SK-N-SH treated with all-trans-retinoic acid at 6 μM for 48 hours (cell line): ENCODE results near the gene ZBTB4.

Experiments used
- ATAC-seq: fragments of 200-7000 bp; cut with Tn5 transposase; 3 replicates; pipeline ENCODE4 v1.9.1; 2020; ENCODE audit warnings: mild to moderate bottlenecking, moderate library complexity
- BACH2 ChIP-seq: fragments of 250-450 bp; sonication (Bioruptor Pico); IDR thresholded peaks from 2 replicates; pipeline ENCODE4 v1.9.0; 2021; ENCODE audit warnings: mild to moderate bottlenecking, borderline replicate concordance
- CREB5 ChIP-seq: fragments of 250-450 bp; sonication (Bioruptor Pico); IDR thresholded peaks from 2 replicates; pipeline ENCODE4 v1.5.1; 2020; ENCODE audit warnings: low read depth, mild to moderate bottlenecking, moderate library complexity
- CSRNP3 ChIP-seq: fragments of 250-450 bp; sonication (Bioruptor Pico); IDR thresholded peaks from 2 replicates; pipeline ENCODE4 v1.5.1; 2021; ENCODE audit warnings: mild to moderate bottlenecking, moderate library complexity
- ESRRG ChIP-seq: fragments of 250-450 bp; sonication (Bioruptor Pico); IDR thresholded peaks from 2 replicates; pipeline ENCODE4 v1.6.1; 2021; ENCODE audit warnings: mild to moderate bottlenecking
- GLIS3 ChIP-seq: fragments of 250-450 bp; sonication (Bioruptor Pico); IDR thresholded peaks from 2 replicates; pipeline ENCODE4 v1.5.0; 2020; ENCODE audit warnings: mild to moderate bottlenecking, moderate library complexity
- ISL1 ChIP-seq: fragments of 250-450 bp; sonication (Bioruptor Pico); IDR thresholded peaks from 2 replicates; pipeline ENCODE4 v2.1.2; 2022; ENCODE audit warnings: mild to moderate bottlenecking, moderate library complexity
- OSR1 ChIP-seq: fragments of 250-450 bp; sonication (Bioruptor Pico); IDR thresholded peaks from 2 replicates; pipeline ENCODE4 v1.8.0; 2022; ENCODE audit warnings: moderate library complexity, mild to moderate bottlenecking, inconsistent platforms
- PPARA ChIP-seq: fragments of 250-450 bp; sonication (Bioruptor Pico); IDR thresholded peaks from 2 replicates; pipeline ENCODE4 v1.5.0; 2020; ENCODE audit warnings: mild to moderate bottlenecking, borderline replicate concordance
- RARB ChIP-seq: fragments of 250-450 bp; sonication (Bioruptor Pico); IDR thresholded peaks from 2 replicates; pipeline ENCODE4 v1.8.0; 2021; ENCODE audit warnings: mild to moderate bottlenecking, moderate library complexity
- SNAI2 ChIP-seq: fragments of 250-450 bp; sonication (Bioruptor Pico); IDR thresholded peaks from 2 replicates; pipeline ENCODE4 v1.5.0; 2020; ENCODE audit warnings: mild to moderate bottlenecking, moderate library complexity
- TCF4 ChIP-seq: fragments of 250-450 bp; sonication (Bioruptor Pico); IDR thresholded peaks from 2 replicates; pipeline ENCODE4 v1.8.0; 2021; ENCODE audit warnings: mild to moderate bottlenecking, moderate library complexity, borderline replicate concordance
- TOX ChIP-seq: fragments of 250-450 bp; sonication (Bioruptor Pico); IDR thresholded peaks from 2 replicates; pipeline ENCODE4 v1.8.0; 2021; ENCODE audit warnings: mild to moderate bottlenecking, moderate library complexity, borderline replicate concordance
- TSHZ2 ChIP-seq: fragments of 250-450 bp; sonication (Bioruptor Pico); IDR thresholded peaks from 2 replicates; pipeline ENCODE4 v1.5.0; 2020; ENCODE audit warnings: mild to moderate bottlenecking, moderate library complexity
- ZC3H10 ChIP-seq: fragments of 250-450 bp; sonication (Bioruptor Pico); IDR thresholded peaks from 2 replicates; pipeline ENCODE4 v1.5.1; 2021; ENCODE audit warnings: mild to moderate bottlenecking, moderate library complexity
- ZFP3 ChIP-seq: fragments of 250-450 bp; sonication (Bioruptor Pico); IDR thresholded peaks from 2 replicates; pipeline ENCODE4 v1.5.0; 2020; ENCODE audit warnings: mild to moderate bottlenecking, moderate library complexity
- ZFP30 ChIP-seq: fragments of 450-650 bp; formaldehyde crosslinking; IDR thresholded peaks from 2 replicates; pipeline ENCODE4 v1.5.0; 2022; ENCODE audit warnings: mild to moderate bottlenecking, moderate library complexity
- ZNF8 ChIP-seq: fragments of 450-650 bp; formaldehyde crosslinking; IDR thresholded peaks from 2 replicates; pipeline ENCODE4 v1.5.0; 2020; ENCODE audit warnings: mild to moderate bottlenecking, moderate library complexity
- TF ChIP-seq, protein P1 (sequence below): fragments of 250-450 bp; sonication (Bioruptor Pico); IDR thresholded peaks from 2 replicates; pipeline ENCODE4 v1.8.0; 2021; ENCODE audit warnings: low read depth, mild to moderate bottlenecking, moderate library complexity, borderline replicate concordance

Gene ZBTB4

DNA sequence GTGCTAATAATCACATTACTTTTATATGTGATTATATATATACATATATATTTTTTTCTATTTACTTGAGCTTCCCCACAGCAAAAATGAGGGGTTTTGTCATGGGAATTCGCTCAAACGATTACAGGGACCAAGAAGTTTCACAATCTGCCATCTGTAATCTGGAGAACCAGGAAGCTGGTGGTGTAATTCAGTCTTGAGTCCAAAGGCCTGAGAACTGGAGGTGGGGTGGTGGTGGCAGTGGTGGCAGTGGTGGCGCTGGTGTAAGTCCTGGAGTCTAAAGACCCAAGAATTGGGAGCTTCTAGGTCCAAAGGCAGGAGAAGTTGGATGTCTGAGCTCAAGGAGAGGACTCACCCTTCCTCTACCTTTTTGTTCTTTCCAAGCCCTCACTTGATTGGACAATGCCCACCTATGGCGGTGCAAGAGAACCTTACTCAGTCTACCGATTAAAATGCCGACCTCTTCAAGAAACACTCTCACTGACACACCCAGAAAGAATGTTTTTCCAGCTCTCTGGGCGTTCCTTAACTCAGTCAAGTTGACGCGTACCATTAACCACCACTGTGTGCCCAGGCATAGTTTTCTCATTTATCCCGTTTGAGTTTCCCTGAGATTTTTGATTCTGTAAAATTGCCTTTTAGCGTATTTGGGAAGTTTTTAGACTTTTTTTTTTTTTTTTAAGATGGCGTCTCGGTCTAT, 36.6 kb upstream of the ZBTB4 start:
- TF ChIP-seq TCF4 (CRISPR knock-in tag) (no peak), BACH2 (CRISPR knock-in tag) (no peak), RARB (CRISPR knock-in tag) (no peak), CREB5 (no peak), TOX (CRISPR knock-in tag) (no peak), SNAI2 (CRISPR knock-in tag) (no peak), OSR1 (no peak), GLIS3 (CRISPR knock-in tag) (no peak), TSHZ2 (CRISPR knock-in tag) (no peak)
- TF ChIP-seq, all 23 proteins: peak for 0
- ATAC-seq: no peak

- TF ChIP-seq, protein P1, sequence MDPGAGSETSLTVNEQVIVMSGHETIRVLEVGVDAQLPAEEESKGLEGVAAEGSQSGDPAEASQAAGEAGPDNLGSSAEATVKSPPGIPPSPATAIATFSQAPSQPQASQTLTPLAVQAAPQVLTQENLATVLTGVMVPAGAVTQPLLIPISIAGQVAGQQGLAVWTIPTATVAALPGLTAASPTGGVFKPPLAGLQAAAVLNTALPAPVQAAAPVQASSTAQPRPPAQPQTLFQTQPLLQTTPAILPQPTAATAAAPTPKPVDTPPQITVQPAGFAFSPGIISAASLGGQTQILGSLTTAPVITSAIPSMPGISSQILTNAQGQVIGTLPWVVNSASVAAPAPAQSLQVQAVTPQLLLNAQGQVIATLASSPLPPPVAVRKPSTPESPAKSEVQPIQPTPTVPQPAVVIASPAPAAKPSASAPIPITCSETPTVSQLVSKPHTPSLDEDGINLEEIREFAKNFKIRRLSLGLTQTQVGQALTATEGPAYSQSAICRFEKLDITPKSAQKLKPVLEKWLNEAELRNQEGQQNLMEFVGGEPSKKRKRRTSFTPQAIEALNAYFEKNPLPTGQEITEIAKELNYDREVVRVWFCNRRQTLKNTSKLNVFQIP (CRISPR knock-in tag): no peak
- TF ChIP-seq ZC3H10 (CRISPR knock-in tag): no peak
- TF ChIP-seq SNAI2 (CRISPR knock-in tag): no peak
- no peak for TF ChIP-seq CSRNP3 (CRISPR knock-in tag)
- TF ChIP-seq PPARA (CRISPR knock-in tag): no peak
- TF ChIP-seq ZFP30: no peak
- TF ChIP-seq BACH2 (CRISPR knock-in tag): no peak
- no peak for TF ChIP-seq ZFP3 (CRISPR knock-in tag)
- no peak for TF ChIP-seq ISL1 (CRISPR knock-in tag)
- no peak for TF ChIP-seq ZNF8 (CRISPR knock-in tag)
- no peak for TF ChIP-seq TOX (CRISPR knock-in tag)
- no peak for ATAC-seq
Observed at GRCh38 chr17:7513850-7514419, 34.5 kb upstream of the ZBTB4 start.

DNA sequence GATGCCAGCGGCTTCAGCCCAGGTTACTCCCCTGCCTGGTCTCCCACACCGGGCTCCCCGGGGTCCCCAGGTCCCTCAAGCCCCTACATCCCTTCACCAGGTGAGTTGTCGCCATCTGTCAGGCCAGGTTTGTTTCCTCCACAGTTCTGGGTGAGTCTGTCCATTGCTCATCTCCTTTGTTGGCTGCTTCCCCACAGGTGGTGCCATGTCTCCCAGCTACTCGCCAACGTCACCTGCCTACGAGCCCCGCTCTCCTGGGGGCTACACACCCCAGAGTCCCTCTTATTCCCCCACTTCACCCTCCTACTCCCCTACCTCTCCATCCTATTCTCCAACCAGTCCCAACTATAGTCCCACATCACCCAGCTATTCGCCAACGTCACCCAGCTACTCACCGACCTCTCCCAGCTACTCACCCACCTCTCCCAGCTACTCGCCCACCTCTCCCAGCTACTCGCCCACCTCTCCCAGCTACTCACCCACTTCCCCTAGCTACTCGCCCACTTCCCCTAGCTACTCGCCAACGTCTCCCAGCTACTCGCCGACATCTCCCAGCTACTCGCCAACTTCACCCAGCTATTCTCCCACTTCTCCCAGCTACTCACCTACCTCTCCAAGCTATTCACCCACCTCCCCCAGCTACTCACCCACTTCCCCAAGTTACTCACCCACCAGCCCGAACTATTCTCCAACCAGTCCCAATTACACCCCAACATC, 33.6 kb upstream of the ZBTB4 start:
- no peak for ATAC-seq
- TF ChIP-seq ZFP3 (CRISPR knock-in tag) (no peak), ZFP30 (no peak), TSHZ2 (CRISPR knock-in tag) (no peak), ESRRG (CRISPR knock-in tag) (no peak), TCF4 (CRISPR knock-in tag) (no peak), ZNF8 (CRISPR knock-in tag) (no peak), CSRNP3 (CRISPR knock-in tag) (no peak), GLIS3 (CRISPR knock-in tag) (no peak)
